ENCODE data around the gene BID. TPM values are rescaled to one million over a fixed set of nuclear protein-coding genes. Genes with fewer than 3 reads are reported as not detected.

BID gene
- polyA plus RNA-seq, 1 donor from 2014 or later, result 88.6 TPM

GRCh38 chr22:17739196-17739975 is 34.9 kb downstream of the BID start:
- no peaks in the 10 kb centered on the region for H4K20me1 ChIP-seq (ENCODE audit: insufficient read depth)
- no peak overlapping the region for H3K4me2 ChIP-seq (ENCODE audit: low read length)
- H3K9ac ChIP-seq (ENCODE audit: low read length), result no peak overlapping the region
- TF ChIP-seq TAF1 (IDR thresholded peaks at IDR 0.05; ENCODE audit: low read depth), result no peak
- TF ChIP-seq POLR2AphosphoS5 (IDR thresholded peaks at IDR 0.05), result no peak
- no peak for TF ChIP-seq EP300 (conservative IDR thresholded peaks at IDR 0.05; ENCODE audit: poor library complexity, severe bottlenecking)
- no peak for TF ChIP-seq SMC3 (conservative IDR thresholded peaks at IDR 0.05; ENCODE audit: poor library complexity)
- no peak for TF ChIP-seq MXI1 (conservative IDR thresholded peaks at IDR 0.05; ENCODE audit: poor library complexity, severe bottlenecking)
- TF ChIP-seq RAD21 (conservative IDR thresholded peaks at IDR 0.05), result no peak
- no peak for TF ChIP-seq EZH2 (IDR thresholded peaks at IDR 0.05; ENCODE audit: borderline replicate concordance, insufficient read depth, low read length, poor library complexity, severe bottlenecking)
- no peak for TF ChIP-seq CTCF (IDR thresholded peaks at IDR 0.05; ENCODE audit: poor library complexity, severe bottlenecking)
- no peak for TF ChIP-seq REST (IDR thresholded peaks at IDR 0.05; ENCODE audit: borderline replicate concordance)
- no peak overlapping the region for H2AFZ ChIP-seq (ENCODE audit: low read depth, low read length)
- H3F3A ChIP-seq (ENCODE audit: insufficient read depth, low read length, poor library complexity, severe bottlenecking), result no peaks in the 10 kb centered on the region
- H3K27me3 ChIP-seq (ENCODE audit: insufficient read depth, low read depth, low read length), result no peaks in the 10 kb centered on the region
- H3K36me3 ChIP-seq (ENCODE audit: insufficient read depth, low read length), result no peaks in the 10 kb centered on the region
- no peaks in the 10 kb centered on the region for H3K9me3 ChIP-seq (ENCODE audit: low read length)
- no peak overlapping the region for H3K27ac ChIP-seq (ENCODE audit: low read length)
- no peaks in the 10 kb centered on the region for H3K79me2 ChIP-seq (replicated peaks; ENCODE audit: insufficient read depth, low read length)
- H3K4me3 ChIP-seq (ENCODE audit: low read length), result no peak overlapping the region
- H3K9me2 ChIP-seq (ENCODE audit: insufficient read depth, low read length), result no peaks in the 10 kb centered on the region

GRCh38 chr22:17738386-17739128 is 35.7 kb downstream of the BID start:
- H3K4me2 ChIP-seq (ENCODE audit: low read length), result no peak overlapping the region
- H2AFZ ChIP-seq (ENCODE audit: low read depth, low read length), result no peak overlapping the region
- no peaks in the 10 kb centered on the region for H3K79me2 ChIP-seq (replicated peaks; ENCODE audit: insufficient read depth, low read length)
- no peaks in the 10 kb centered on the region for H3K27me3 ChIP-seq (ENCODE audit: insufficient read depth, low read depth, low read length)
- no peaks in the 10 kb centered on the region for H4K20me1 ChIP-seq (ENCODE audit: insufficient read depth)
- H3K9me2 ChIP-seq (ENCODE audit: insufficient read depth, low read length), result no peaks in the 10 kb centered on the region
- TF ChIP-seq POLR2AphosphoS5 (IDR thresholded peaks at IDR 0.05), result no peak
- no peak for TF ChIP-seq EZH2 (IDR thresholded peaks at IDR 0.05; ENCODE audit: borderline replicate concordance, insufficient read depth, low read length, poor library complexity, severe bottlenecking)
- no peak for TF ChIP-seq TAF1 (IDR thresholded peaks at IDR 0.05; ENCODE audit: low read depth)
- TF ChIP-seq REST (IDR thresholded peaks at IDR 0.05; ENCODE audit: borderline replicate concordance), result no peak
- no peak overlapping the region for H3K4me3 ChIP-seq (ENCODE audit: low read length)
- no peaks in the 10 kb centered on the region for H3K36me3 ChIP-seq (ENCODE audit: insufficient read depth, low read length)
- H3K9ac ChIP-seq (ENCODE audit: low read length), result no peak overlapping the region
- H3F3A ChIP-seq (ENCODE audit: insufficient read depth, low read length, poor library complexity, severe bottlenecking), result no peaks in the 10 kb centered on the region
- H3K9me3 ChIP-seq (ENCODE audit: low read length), result no peaks in the 10 kb centered on the region
- H3K27ac ChIP-seq (ENCODE audit: low read length), result no peak overlapping the region

Measured in neural cell (in vitro differentiated cells).